ENCODE results near the gene DCBLD2.
"Not testable (repeated sequence)": the region's sequence is repeated elsewhere in the genome, so short reads cannot be mapped to it uniquely, and the experiment has no call there.

The DCBLD2 gene

GRCh38 chr3:98843266-98843959 is 58.1 kb downstream of the DCBLD2 start:
- Histone ChIP-seq H2AFZ (ENCODE audit: low read depth, low read length) (no peak overlapping the region), H3K4me3 (ENCODE audit: low read length) (no peak overlapping the region), H3K36me3 (replicated peaks; ENCODE audit: low read depth, low read length) (peaks cover 4% of the 10 kb centered on the region), H3K27ac (ENCODE audit: low read length) (no peak overlapping the region), H3K4me2 (ENCODE audit: low read length) (no peak overlapping the region), H3K4me1 (ENCODE audit: low read length) (no peaks in the 10 kb centered on the region), H3K27me3 (ENCODE audit: low read depth, low read length) (no peaks in the 10 kb centered on the region), H3K79me2 (ENCODE audit: low read length) (no peaks in the 10 kb centered on the region), H4K20me1 (ENCODE audit: insufficient read depth, low read length) (no peaks in the 10 kb centered on the region), H3K9ac (ENCODE audit: low read length) (no peak overlapping the region), H3K9me3 (ENCODE audit: insufficient read depth, low read length) (no peaks in the 10 kb centered on the region)
- no peak for TF ChIP-seq CTCF (IDR thresholded peaks at IDR 0.05; ENCODE audit: low read depth, low read length)
- TF ChIP-seq EZH2phosphoT487 (IDR thresholded peaks at IDR 0.05; ENCODE audit: low read depth) = no peak

GRCh38 chr3:98839846-98840245 is 61.6 kb downstream of the DCBLD2 start:
- Histone ChIP-seq H4K20me1 (ENCODE audit: insufficient read depth, low read length) (no peaks in the 10 kb centered on the region), H3K9ac (ENCODE audit: low read length) (no peak overlapping the region), H2AFZ (ENCODE audit: low read depth, low read length) (no peak overlapping the region), H3K79me2 (ENCODE audit: low read length) (no peaks in the 10 kb centered on the region; the same call in 1 of the 2 replicates), H3K4me1 (ENCODE audit: low read length) (no peaks in the 10 kb centered on the region), H3K27ac (ENCODE audit: low read length) (no peak overlapping the region), H3K27me3 (ENCODE audit: low read depth, low read length) (no peaks in the 10 kb centered on the region), H3K4me2 (ENCODE audit: low read length) (no peak overlapping the region), H3K36me3 (replicated peaks; ENCODE audit: low read depth, low read length) (no peaks in the 10 kb centered on the region), H3K9me3 (ENCODE audit: insufficient read depth, low read length) (no peaks in the 10 kb centered on the region), H3K4me3 (ENCODE audit: low read length) (no peak overlapping the region)
- TF ChIP-seq CTCF (IDR thresholded peaks at IDR 0.05; ENCODE audit: low read depth, low read length) (no peak), EZH2phosphoT487 (IDR thresholded peaks at IDR 0.05; ENCODE audit: low read depth) (no peak)

GRCh38 chr3:98831060-98831459 is 70.4 kb downstream of the DCBLD2 start:
- H3K4me2 ChIP-seq (ENCODE audit: low read length); H3K27ac ChIP-seq (ENCODE audit: low read length); H3K27me3 ChIP-seq (ENCODE audit: low read depth, low read length); H3K9me3 ChIP-seq (ENCODE audit: insufficient read depth, low read length); H3K4me3 ChIP-seq (ENCODE audit: low read length); H3K36me3 ChIP-seq (replicated peaks; ENCODE audit: low read depth, low read length); H3K9ac ChIP-seq (ENCODE audit: low read length); H2AFZ ChIP-seq (ENCODE audit: low read depth, low read length); H3K4me1 ChIP-seq (ENCODE audit: low read length); H4K20me1 ChIP-seq (ENCODE audit: insufficient read depth, low read length); H3K79me2 ChIP-seq (ENCODE audit: low read length): not testable (repeated sequence)

GRCh38 chr3:98829246-98829832 is 72.2 kb downstream of the DCBLD2 start:
- TF ChIP-seq CTCF (IDR thresholded peaks at IDR 0.05; ENCODE audit: low read depth, low read length) (no peak), EZH2phosphoT487 (IDR thresholded peaks at IDR 0.05; ENCODE audit: low read depth) (no peak)
- H3K4me3 ChIP-seq (ENCODE audit: low read length) = no peak overlapping the region
- no peaks in the 10 kb centered on the region for H3K9me3 ChIP-seq (ENCODE audit: insufficient read depth, low read length)
- H3K27ac ChIP-seq (ENCODE audit: low read length) = no peak overlapping the region
- no peaks in the 10 kb centered on the region for H4K20me1 ChIP-seq (ENCODE audit: insufficient read depth, low read length)
- no peak overlapping the region for H2AFZ ChIP-seq (ENCODE audit: low read depth, low read length)
- H3K36me3 ChIP-seq (replicated peaks; ENCODE audit: low read depth, low read length) = no peaks in the 10 kb centered on the region
- H3K9ac ChIP-seq (ENCODE audit: low read length) = no peak overlapping the region
- H3K79me2 ChIP-seq (ENCODE audit: low read length) = no peaks in the 10 kb centered on the region
- H3K27me3 ChIP-seq (ENCODE audit: low read depth, low read length) = no peaks in the 10 kb centered on the region
- no peak overlapping the region for H3K4me2 ChIP-seq (ENCODE audit: low read length)
- H3K4me1 ChIP-seq (ENCODE audit: low read length) = no peaks in the 10 kb centered on the region

Data from OCI-LY3 (cell line).